Measurements from ENCODE around the gene KLF12. TPM values are rescaled to one million over a fixed set of nuclear protein-coding genes. Genes with fewer than 3 reads are reported as not detected.

KLF12 gene
- total and polyA plus RNA-seq, 2 experiments from 2014 or later = 5.1 to 13.9 TPM

DNA sequence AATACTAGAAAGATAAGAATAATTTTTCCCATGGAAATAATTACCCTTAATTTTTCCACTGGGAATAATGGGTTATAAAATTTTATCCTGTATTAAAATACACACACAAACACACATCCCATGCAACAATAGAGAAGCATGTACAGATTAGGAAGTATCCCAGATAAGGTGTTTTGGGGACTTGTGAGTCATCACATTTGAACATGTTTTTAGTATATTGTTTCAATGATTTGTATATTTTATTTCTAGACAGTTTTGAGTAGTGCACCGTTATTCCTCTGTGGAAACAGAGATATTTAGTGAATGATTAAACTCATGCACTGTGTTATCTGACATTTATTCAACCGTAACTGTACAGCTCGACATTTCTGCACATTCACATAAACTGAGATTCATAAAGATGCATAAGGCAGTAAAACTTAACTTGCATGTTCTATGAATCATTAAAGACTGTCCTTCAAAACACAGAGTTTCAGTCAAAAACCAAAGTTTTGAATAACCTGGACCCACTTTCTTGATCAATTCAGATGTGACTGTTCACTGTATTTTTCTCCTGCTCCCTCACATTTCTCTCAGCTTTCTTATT is 30.1 kb downstream of the KLF12 start:
- WGBS (ENCODE audit: low lambda C conversion rate, missing lambda C conversion rate) = 55% methylated on average over 3 of the region's 3 CpGs
- TF ChIP-seq EZH2 (IDR thresholded peaks at IDR 0.05; ENCODE audit: borderline replicate concordance) (no peak), CTCF (IDR thresholded peaks at IDR 0.05; ENCODE audit: poor library complexity) (no peak), EZH2phosphoT487 (IDR thresholded peaks at IDR 0.05; ENCODE audit: low read depth, severe bottlenecking, unreplicated experiment) (no peak)
- H3K4me3 ChIP-seq = no peak overlapping the region
- no peaks in the 10 kb centered on the region for H4K20me1 ChIP-seq (ENCODE audit: insufficient read depth, poor library complexity, severe bottlenecking)
- no peak overlapping the region for H2AFZ ChIP-seq
- no peak for DNase-seq (ENCODE audit: low spot score)
- H3K79me2 ChIP-seq = peaks cover 78% of the 10 kb centered on the region
- no peaks in the 10 kb centered on the region for H3K9me2 ChIP-seq (replicated peaks; ENCODE audit: insufficient read depth)
- no peak overlapping the region for H3K27ac ChIP-seq
- no peak overlapping the region for H3K4me2 ChIP-seq
- no peaks in the 10 kb centered on the region for H3K9me3 ChIP-seq (ENCODE audit: low read depth)
- H3K4me1 ChIP-seq (ENCODE audit: insufficient read depth) = no peaks in the 10 kb centered on the region
- H3K27me3 ChIP-seq = no peaks in the 10 kb centered on the region
- no peaks in the 10 kb centered on the region for H3K36me3 ChIP-seq (replicated peaks; ENCODE audit: insufficient read depth, low read depth)

GRCh38 chr13:74103196-74103595 is 31.0 kb downstream of the KLF12 start:
- H3K9me3 ChIP-seq (ENCODE audit: low read depth) = no peaks in the 10 kb centered on the region
- H3K9me2 ChIP-seq (replicated peaks; ENCODE audit: insufficient read depth) = no peaks in the 10 kb centered on the region
- H4K20me1 ChIP-seq (ENCODE audit: insufficient read depth, poor library complexity, severe bottlenecking) = no peaks in the 10 kb centered on the region
- H3K4me2 ChIP-seq = no peak overlapping the region
- H3K79me2 ChIP-seq = peaks cover 76% of the 10 kb centered on the region
- WGBS (ENCODE audit: low lambda C conversion rate, missing lambda C conversion rate) = 98% methylated on average over 6 of the region's 6 CpGs
- no peak overlapping the region for H2AFZ ChIP-seq
- no peaks in the 10 kb centered on the region for H3K36me3 ChIP-seq (replicated peaks; ENCODE audit: insufficient read depth, low read depth)
- H3K4me1 ChIP-seq (ENCODE audit: insufficient read depth) = no peaks in the 10 kb centered on the region
- TF ChIP-seq EZH2 (IDR thresholded peaks at IDR 0.05; ENCODE audit: borderline replicate concordance) (no peak), EZH2phosphoT487 (IDR thresholded peaks at IDR 0.05; ENCODE audit: low read depth, severe bottlenecking, unreplicated experiment) (no peak), CTCF (IDR thresholded peaks at IDR 0.05; ENCODE audit: poor library complexity) (no peak)
- no peaks in the 10 kb centered on the region for H3K27me3 ChIP-seq
- H3K27ac ChIP-seq = no peak overlapping the region
- no peak overlapping the region for H3K4me3 ChIP-seq
- no peak for DNase-seq (ENCODE audit: low spot score)

- TF ChIP-seq EZH2phosphoT487 (IDR thresholded peaks at IDR 0.05; ENCODE audit: low read depth, severe bottlenecking, unreplicated experiment) (no peak), EZH2 (IDR thresholded peaks at IDR 0.05; ENCODE audit: borderline replicate concordance) (no peak)
- Histone ChIP-seq H3K79me2 (peaks cover 76% of the 10 kb centered on the region), H3K27me3 (no peaks in the 10 kb centered on the region), H3K9me2 (replicated peaks; ENCODE audit: insufficient read depth) (no peaks in the 10 kb centered on the region), H3K36me3 (replicated peaks; ENCODE audit: insufficient read depth, low read depth) (no peaks in the 10 kb centered on the region), H3K27ac (no peak overlapping the region), H3K4me3 (no peak overlapping the region), H2AFZ (no peak overlapping the region), H4K20me1 (ENCODE audit: insufficient read depth, poor library complexity, severe bottlenecking) (no peaks in the 10 kb centered on the region), H3K4me2 (no peak overlapping the region), H3K9me3 (ENCODE audit: low read depth) (no peaks in the 10 kb centered on the region), H3K4me1 (ENCODE audit: insufficient read depth) (no peaks in the 10 kb centered on the region)
- no peak for DNase-seq (ENCODE audit: low spot score)
- 93% methylated on average over 1 of the region's 1 CpG for WGBS (ENCODE audit: low lambda C conversion rate, missing lambda C conversion rate)
Measured at GRCh38 chr13:74102691-74103090, 31.5 kb downstream of the KLF12 start.

DNA sequence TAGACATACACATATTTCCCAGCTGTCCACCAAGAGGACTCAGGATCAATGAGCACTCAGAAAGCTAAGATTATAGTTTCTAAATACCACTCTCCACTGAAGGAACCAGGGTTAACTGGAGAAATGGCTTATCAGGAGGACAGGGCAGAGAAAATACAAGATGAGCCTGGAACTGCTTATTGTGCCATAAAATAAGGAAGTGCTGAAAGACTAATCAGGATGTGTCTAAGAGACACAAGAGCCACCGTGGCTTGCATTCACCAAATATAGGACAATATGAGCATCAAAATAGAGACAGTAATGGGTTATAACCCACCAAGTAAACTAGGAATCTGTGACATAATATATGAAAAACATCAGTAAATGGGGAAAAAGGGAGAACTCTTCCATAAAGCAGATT is 32.8 kb downstream of the KLF12 start:
- Histone ChIP-seq H3K79me2 (peaks cover 66% of the 10 kb centered on the region), H3K36me3 (replicated peaks; ENCODE audit: insufficient read depth, low read depth) (no peaks in the 10 kb centered on the region), H3K9me2 (replicated peaks; ENCODE audit: insufficient read depth) (no peaks in the 10 kb centered on the region), H4K20me1 (ENCODE audit: insufficient read depth, poor library complexity, severe bottlenecking) (no peaks in the 10 kb centered on the region), H3K27ac (no peak overlapping the region), H3K4me1 (ENCODE audit: insufficient read depth) (no peaks in the 10 kb centered on the region), H3K9me3 (ENCODE audit: low read depth) (no peaks in the 10 kb centered on the region), H3K27me3 (no peaks in the 10 kb centered on the region), H3K4me3 (no peak overlapping the region), H2AFZ (no peak overlapping the region), H3K4me2 (no peak overlapping the region)
- TF ChIP-seq EZH2phosphoT487 (IDR thresholded peaks at IDR 0.05; ENCODE audit: low read depth, severe bottlenecking, unreplicated experiment) = no peak
- no peak for TF ChIP-seq EZH2 (IDR thresholded peaks at IDR 0.05; ENCODE audit: borderline replicate concordance)
- TF ChIP-seq CTCF (IDR thresholded peaks at IDR 0.05; ENCODE audit: poor library complexity) = no peak
- 96% methylated on average over 1 of the region's 1 CpG for WGBS (ENCODE audit: low lambda C conversion rate, missing lambda C conversion rate)
- DNase-seq (ENCODE audit: low spot score) = no peak
